Right ventricle myocardium inferior (tissue), 1 donor: Measurements from ENCODE around the gene FLNB. TPM values are rescaled to one million over a fixed set of nuclear protein-coding genes. Genes with fewer than 3 reads are reported as not detected.
A peak's percentile ranks its signal among the peaks of the same experiment; 100 is the strongest.

Source experiments
- ATAC-seq: fragments of 200-7000 bp; cut with Tn5 transposase; one replicate; pipeline ENCODE4 v1.9.1; 2020; ENCODE audit warnings: mild to moderate bottlenecking, moderate library complexity
- DNase-seq: peaks from one replicate; pipeline ENCODE4 v3.0.0; 2021; ENCODE audit errors: missing footprints
- intact Hi-C: fragments of 100-400 bp; cut with DNase I; formaldehyde crosslinking; loops from one replicate; pipeline ENCODE4 v1.11.0; 2022
- total RNA-seq: library from RNA; stranded (reverse); fragmentation: NEBNext Ultra II Directional; extraction: Animal tissue kit (Norgen Biotek cat#: 25700); gene quantifications from one replicate; pipeline ENCODE4 v1.2.1, GENCODE V29; 2021
- donor health status: DM: no; HTN: yes; CAD: no; lungs with severe emphysema.

Gene FLNB
- total RNA-seq, 1 donor from 2014 or later = 32.1 TPM

- ATAC-seq = no peak
Observed at GRCh38 chr3:58082047-58082446, 73.8 kb downstream of the FLNB start.

DNA sequence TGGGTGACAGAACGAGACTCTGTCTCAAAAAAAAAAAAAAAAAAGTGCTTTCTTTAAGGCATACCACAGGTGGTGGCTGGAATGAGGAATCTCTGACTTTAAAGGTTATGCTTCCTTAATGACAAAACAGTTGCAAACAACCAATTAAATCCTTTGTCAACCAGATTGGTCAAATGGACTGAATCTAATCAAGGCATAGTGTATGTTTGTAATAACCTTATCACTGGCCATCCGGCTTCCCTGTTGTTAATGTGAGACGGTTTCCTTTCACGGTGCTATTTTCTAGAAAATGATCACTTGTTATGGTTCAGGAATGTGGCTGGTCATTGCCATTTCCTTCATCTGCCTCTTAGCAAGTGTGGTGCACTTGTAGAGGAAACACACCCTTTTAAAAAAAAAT is 75.9 kb downstream of the FLNB start:
- DNase-seq = no peak
- intact Hi-C loops = no loop called here
- ATAC-seq = no peak

More at GRCh38 chr3:58082047-58082446, 73.8 kb downstream of the FLNB start:
- DNase-seq = no peak
- intact Hi-C loops = no loop called here

- ATAC-seq = no peak
- intact Hi-C loops = no loop called here
- no peak for DNase-seq
Observed at GRCh38 chr3:58084788-58085543, 76.7 kb downstream of the FLNB start.

- intact Hi-C loops = no loop called here
- ATAC-seq (no peak), DNase-seq (no peak)
Observed at GRCh38 chr3:58085616-58086015, 77.4 kb downstream of the FLNB start.

- intact Hi-C loops = no loop called here
- no peak for DNase-seq
- ATAC-seq = no peak
Observed at GRCh38 chr3:58088501-58088900, 80.3 kb downstream of the FLNB start.

DNA sequence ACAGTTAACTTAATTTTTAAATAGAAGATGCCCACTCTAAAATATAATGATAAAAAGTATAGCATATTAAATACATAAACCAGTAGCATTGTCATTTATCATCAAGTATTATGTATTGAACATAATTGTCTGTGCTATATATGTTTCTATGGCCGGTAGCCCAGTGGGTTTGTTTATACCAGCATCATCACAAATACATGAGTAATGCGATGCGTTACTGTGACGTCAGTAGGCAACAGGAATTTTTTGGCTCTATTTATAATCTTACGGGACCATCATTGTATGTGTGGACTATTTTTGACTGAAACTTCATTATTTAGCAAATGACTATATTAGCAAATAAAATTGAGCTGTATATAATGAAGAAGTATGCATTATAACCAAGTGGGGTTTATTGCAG is 82.1 kb downstream of the FLNB start:
- no peak for DNase-seq
- ATAC-seq = no peak
- intact Hi-C loops = no loop called here

GRCh38 chr3:58092521-58092920 is 84.3 kb downstream of the FLNB start:
- intact Hi-C loops = no loop called here
- ATAC-seq (no peak), DNase-seq (no peak)

DNA sequence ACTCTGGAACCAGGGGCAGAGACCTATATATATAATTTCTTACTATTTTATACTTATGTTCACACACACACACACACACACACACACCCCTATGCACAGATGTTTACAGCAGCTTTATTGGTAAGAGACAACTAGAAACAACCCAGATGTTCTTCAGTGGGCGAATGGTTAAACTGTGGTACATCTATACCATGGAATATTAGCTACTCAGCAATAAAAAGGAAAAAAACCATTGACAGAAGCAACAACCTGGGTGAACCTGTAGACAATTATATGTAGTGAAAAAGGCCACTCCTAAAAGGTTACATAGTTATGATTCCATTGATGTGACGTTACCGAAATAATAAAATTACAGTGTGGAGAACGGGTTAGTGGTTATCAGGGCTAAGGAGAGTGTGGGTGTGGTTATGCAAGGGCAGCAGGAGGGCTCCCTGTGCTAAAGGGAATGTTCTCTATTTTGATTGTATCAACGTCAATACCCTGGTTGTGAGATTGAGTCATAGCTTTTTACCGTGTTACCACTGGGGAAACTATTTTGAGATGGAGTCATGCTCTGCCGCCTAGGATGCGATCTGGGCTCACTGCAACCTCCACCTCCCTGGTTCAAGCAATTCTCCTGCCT is 85.5 kb downstream of the FLNB start:
- DNase-seq = no peak
- no peak for ATAC-seq
- intact Hi-C loops = no loop called here

DNA sequence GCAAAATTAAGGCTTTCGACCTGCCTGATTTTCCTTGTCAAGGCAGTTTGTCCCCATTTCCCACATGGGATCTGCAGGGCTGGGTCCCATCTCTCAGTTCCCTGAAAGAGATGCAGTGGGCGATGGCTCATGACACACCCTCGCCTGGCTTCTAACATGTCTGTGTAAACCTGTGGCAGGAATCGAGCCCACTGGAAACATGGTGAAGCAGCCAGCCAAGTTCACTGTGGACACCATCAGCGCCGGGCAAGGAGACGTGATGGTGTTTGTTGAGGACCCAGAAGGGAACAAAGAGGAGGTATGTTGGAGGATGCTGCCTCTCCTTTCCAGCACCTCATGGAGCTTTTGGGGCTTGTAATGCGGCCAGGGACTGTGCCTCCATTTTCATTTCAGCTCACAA is 86.4 kb downstream of the FLNB start:
- intact Hi-C loops = loop anchor here (5.0 kb wide), 1 partner anchor 82 kb away; no protein-coding TSS in a partner anchor
- ATAC-seq (no peak), DNase-seq (no peak)

- DNase-seq = no peak
- intact Hi-C loops = loop anchor here (5.0 kb wide), 1 partner anchor 83 kb away; no protein-coding TSS in a partner anchor
- peak; percentile 56 for ATAC-seq
Observed at GRCh38 chr3:58095603-58096138, 87.4 kb downstream of the FLNB start.

- DNase-seq (no peak), ATAC-seq (no peak)
- intact Hi-C loops = loop anchor here (5.0 kb wide), 1 partner anchor 86 kb away; no protein-coding TSS in a partner anchor
Observed at GRCh38 chr3:58098531-58098930, 90.3 kb downstream of the FLNB start.

- intact Hi-C loops = loop anchor here (5.0 to 10.0 kb wide), 2 partner anchors 88 to 235 kb away; no protein-coding TSS in a partner anchor
- no peak for ATAC-seq
- DNase-seq = no peak
Observed at GRCh38 chr3:58099865-58100264, 91.6 kb downstream of the FLNB start.

DNA sequence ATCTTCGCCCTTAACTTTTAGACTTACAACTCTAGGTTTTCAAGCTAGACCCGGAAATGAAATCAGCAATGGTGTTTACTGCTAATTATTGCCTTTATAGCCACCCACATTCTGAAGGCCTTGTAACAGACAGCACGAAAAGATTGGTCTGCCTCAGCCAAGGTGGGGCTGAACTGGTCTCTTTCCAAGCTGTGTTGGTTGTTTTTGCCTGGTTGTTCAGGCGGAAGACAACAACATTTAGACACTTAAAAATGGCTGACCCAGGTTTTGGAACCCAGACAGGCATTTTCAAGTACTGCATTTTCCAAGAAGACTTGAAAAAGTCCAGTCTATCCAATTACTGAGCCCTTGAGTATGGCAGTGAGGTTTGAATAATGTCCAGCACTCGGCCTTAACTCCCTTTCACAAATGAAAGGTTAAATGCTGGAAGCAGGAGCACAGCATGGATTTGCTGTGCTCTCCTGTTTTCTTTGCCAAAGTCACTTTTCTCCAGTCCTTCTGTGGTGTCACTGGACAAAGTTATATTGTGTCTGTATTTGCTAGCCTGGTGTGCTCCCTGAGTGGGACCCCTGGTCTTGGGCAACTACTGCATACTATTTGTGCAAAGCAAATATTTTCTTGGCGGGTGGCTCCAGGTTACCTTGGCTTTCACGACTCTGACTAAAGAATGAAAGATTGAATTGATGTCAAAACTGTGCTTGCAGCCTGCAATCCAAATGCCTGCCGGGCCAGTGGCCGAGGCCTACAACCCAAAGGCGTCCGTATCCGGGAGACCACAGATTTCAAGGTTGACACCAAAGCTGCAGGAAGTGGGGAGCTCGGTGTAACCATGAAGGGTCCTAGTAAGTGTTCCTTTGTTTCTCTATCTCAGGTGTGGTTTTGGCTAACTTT is 93.5 kb downstream of the FLNB start:
- DNase-seq (no peak), ATAC-seq (no peak)
- intact Hi-C loops = loop anchor here (10.0 kb wide), 1 partner anchor 237 kb away; no protein-coding TSS in a partner anchor

DNA sequence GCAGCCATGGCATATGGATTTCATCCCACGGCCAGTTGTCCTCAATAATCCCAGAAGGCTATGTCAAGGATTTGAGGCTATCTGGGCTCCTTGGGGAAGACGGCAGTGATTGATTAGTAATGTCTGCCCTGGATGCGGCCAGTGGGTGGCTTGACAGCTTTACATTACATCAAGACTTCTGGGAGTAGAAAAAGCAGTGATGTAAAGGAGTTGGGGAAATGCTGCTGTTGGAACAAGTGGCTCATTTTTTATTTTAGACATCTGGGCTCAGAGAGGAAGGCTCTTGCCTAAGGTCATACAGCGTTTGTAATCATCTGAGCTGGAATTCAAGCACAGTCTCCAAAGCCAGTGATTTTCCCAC is 94.1 kb downstream of the FLNB start:
- no peak for ATAC-seq
- intact Hi-C loops = loop anchor here (10.0 kb wide), 1 partner anchor 238 kb away; no protein-coding TSS in a partner anchor
- DNase-seq = no peak

GRCh38 chr3:58102976-58103451 is 94.8 kb downstream of the FLNB start:
- intact Hi-C loops = loop anchor here (10.0 kb wide), 1 partner anchor 238 kb away; no protein-coding TSS in a partner anchor
- DNase-seq (no peak), ATAC-seq (no peak)

DNA sequence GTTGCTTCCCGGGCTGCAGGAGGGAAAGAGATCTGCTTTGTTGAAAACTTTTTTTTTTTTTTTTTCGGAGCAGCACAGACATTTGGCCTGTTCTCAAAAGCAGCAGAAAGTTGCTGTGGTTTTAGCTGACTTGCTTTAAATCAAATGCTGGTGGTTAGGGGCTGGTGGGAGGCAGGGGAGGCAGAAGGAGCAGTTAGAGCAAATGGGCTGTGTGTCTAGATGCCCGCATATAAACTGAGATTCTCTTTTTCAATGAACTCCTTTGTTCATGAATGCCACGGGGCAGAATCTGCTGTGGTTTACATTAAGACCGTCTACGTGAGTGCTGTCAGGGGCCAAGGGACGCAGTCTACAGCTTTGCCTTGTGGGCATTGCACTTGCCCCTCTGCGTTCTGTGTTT is 95.9 kb downstream of the FLNB start:
- ATAC-seq (no peak), DNase-seq (no peak)
- intact Hi-C loops = loop anchor here (10.0 kb wide), 1 partner anchor 239 kb away; no protein-coding TSS in a partner anchor

DNA sequence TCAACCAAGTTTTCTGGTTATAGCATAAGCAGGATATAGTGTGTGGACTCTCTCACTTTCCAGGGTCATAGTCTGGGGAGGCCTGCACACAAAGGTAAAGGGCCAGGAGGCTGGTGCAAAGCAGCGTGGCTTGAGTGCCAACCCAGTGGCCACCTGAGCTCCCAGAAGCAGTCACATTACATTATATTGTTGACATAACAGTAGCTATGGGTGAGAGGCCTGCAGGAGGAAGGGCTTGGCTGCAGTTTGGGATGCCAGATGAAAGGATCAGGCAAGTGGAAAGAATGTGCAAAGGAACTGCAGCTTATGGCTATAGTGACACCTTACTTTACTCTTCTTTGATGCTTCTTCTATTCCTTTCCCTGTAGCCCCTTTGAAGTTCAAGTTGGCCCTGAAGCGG is 96.5 kb downstream of the FLNB start:
- ATAC-seq = no peak
- intact Hi-C loops = loop anchor here (10.0 kb wide), 1 partner anchor 240 kb away; no protein-coding TSS in a partner anchor
- no peak for DNase-seq

DNA sequence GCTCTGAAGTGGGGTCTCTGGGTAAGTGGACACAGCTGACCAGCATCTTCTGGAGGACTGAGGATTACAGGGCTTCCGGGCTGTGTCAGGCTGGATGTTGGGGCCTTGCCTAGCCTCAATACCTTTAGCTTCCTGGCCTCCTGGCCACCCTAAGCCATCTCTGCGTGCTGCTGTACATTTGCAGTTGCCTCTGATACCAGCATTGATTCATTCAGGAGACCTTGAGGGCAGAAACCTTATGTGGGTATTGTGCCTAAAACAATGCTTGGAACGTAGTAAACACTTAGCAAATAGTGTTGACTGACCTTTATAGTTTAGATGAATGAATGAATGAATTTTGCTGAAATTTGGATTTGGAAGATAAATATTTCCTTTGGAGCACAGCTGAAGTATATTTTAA is 97.0 kb downstream of the FLNB start:
- ATAC-seq (no peak), DNase-seq (no peak)
- intact Hi-C loops = loop anchor here (10.0 kb wide), 1 partner anchor 240 kb away; no protein-coding TSS in a partner anchor

DNA sequence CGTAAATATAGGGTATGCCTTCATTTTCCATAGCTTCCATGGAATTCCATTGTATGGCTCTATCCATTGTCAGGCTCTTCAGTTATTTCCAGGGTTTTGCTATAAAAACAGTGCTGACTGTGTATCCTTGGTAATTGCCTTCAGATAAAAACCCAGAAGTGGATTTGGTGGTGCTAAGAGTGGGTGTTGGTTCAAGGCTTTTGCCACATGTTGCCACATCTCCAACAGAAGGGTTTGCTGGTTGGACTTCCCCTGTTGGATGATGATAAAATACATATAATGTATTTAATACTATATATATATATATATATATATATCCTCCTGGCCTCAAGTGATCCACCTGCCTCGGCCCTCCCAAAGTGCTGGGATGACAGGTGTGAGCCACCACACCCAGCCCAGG is 97.8 kb downstream of the FLNB start:
- intact Hi-C loops = loop anchor here (10.0 kb wide), 1 partner anchor 241 kb away; no protein-coding TSS in a partner anchor

More for the DNA sequence above, 97.8 kb downstream of the FLNB start:
- no peak for ATAC-seq
- DNase-seq = no peak
